Natural killer cell treated with Interleukin-12 subunit alpha and Interleukin-12 subunit beta and Interleukin-15 and Interleukin-18, amount 100 ng/mL, for 72 hours (primary cell): ENCODE results near the gene DNAJC12. TPM values are rescaled to one million over a fixed set of nuclear protein-coding genes. Genes with fewer than 3 reads are reported as not detected.

Experiments used
- total RNA-seq, 2 donors: library from RNA; stranded (reverse); gene quantifications; one replicate each; pipeline ENCODE4 v1.2.3, GENCODE V29; 2022

Gene DNAJC12
- total RNA-seq, 2 donors from 2014 or later: 0.24 to 2.3 TPM

Other genes with a start within 250 kb of the DNAJC12 start
- not detected for gene CTNNA3, start 142.0 kb downstream of the DNAJC12 start, total RNA-seq
- 10 to 100 TPM; 15.6 to 23.2 TPM for gene SIRT1, start 46.5 kb upstream of the DNAJC12 start, total RNA-seq
- 10 to 100 TPM; 61.2 to 80.4 TPM for gene HERC4, start 237.1 kb upstream of the DNAJC12 start, total RNA-seq